Prostate gland (tissue), 2 donors: ENCODE results near the gene PGF. TPM values are rescaled to one million over a fixed set of nuclear protein-coding genes. Genes with fewer than 3 reads are reported as not detected.

Experiments used
- DNase-seq: peaks from one replicate; pipeline ENCODE4 v3.0.0-alpha.2; 2019; ENCODE audit warnings: low spot score
- H3K27ac ChIP-seq, 2 donors: fragments of 200-600 bp; sonication (generic); 2 replicates each; pipeline ENCODE4 v1.5.1; 2017 to 2019
- H3K27me3 ChIP-seq: fragments of 200-600 bp; sonication (generic); replicated peaks from 2 replicates; pipeline ENCODE4 v1.5.1; 2019; ENCODE audit not compliant: insufficient read depth
- H3K36me3 ChIP-seq, 2 donors: fragments of 200-600 bp; sonication (generic); 1 replicate in 1 of 2; 2 replicates in 1 of 2; pipeline versions ENCODE4 v1.5.1 to v1.8.1; 2017 to 2019
- H3K4me1 ChIP-seq: fragments of 200-600 bp; sonication (generic); replicated peaks from 2 replicates; pipeline ENCODE4 v1.5.1; 2019
- H3K4me3 ChIP-seq, 2 donors: fragments of 200-600 bp; sonication (generic); 2 replicates each; pipeline ENCODE4 v1.5.1; 2017 to 2019
- H3K9me3 ChIP-seq: fragments of 200-600 bp; sonication (generic); 2 replicates; pipeline ENCODE4 v1.5.1; 2017
- CTCF ChIP-seq, 4 experiments: fragments of 200-600 bp in 2 of 4; fragments of 450-650 bp in 2 of 4; sonication (generic) in 2 of 4; IDR thresholded peaks; 1 replicate in 3 of 4; 2 replicates in 1 of 4; pipeline ENCODE4 v1.5.1; 2016 to 2019; ENCODE audit warnings: antibody characterized with exemption in 4 of 4, mild to moderate bottlenecking in 2 of 4, moderate library complexity in 2 of 4
- POLR2A ChIP-seq: fragments of 450-650 bp; IDR thresholded peaks from one replicate; pipeline ENCODE4 v1.6.1; 2016; ENCODE audit warnings: antibody characterized with exemption, mild to moderate bottlenecking
- POLR2AphosphoS5 ChIP-seq: sonication (generic); formaldehyde crosslinking; IDR thresholded peaks from one replicate; pipeline ENCODE4 v1.6.1; 2017; ENCODE audit warnings: antibody characterized with exemption
- WGBS: methylation state at CpG from one replicate; pipeline ENCODE4 v1.1.5; 2018; 5-methylcytosine and 5-hydroxymethylcytosine counted together
- intact Hi-C: fragments of 100-400 bp; cut with DNase I; formaldehyde crosslinking; loops from one replicate; pipeline ENCODE4 v1.14.2; 2022
- total RNA-seq, 2 donors: library from RNA; depleted of rRNA; stranded (reverse); fragments of >200 nt; gene quantifications; one replicate each; pipeline ENCODE4 v1.1.0, GENCODE V29; 2016

The PGF gene
- total RNA-seq, 2 donors from 2014 or later, result 7.9 to 16.2 TPM

- no peak for DNase-seq
- H3K36me3 ChIP-seq, result no peaks in the 10 kb centered on the region
- WGBS, result 60% methylated on average over 4 of the region's 4 CpGs
- peak overlapping the region in 1 of 2 donors; percentile 13 for H3K27ac ChIP-seq
- no peaks in the 10 kb centered on the region for H3K9me3 ChIP-seq
- H3K27me3 ChIP-seq, result no peaks in the 10 kb centered on the region
- intact Hi-C loops, result no loop called here
- no peak overlapping the region for H3K4me3 ChIP-seq
- TF ChIP-seq POLR2A (no peak), CTCF (IDR thresholded peaks at IDR 0.05) (no peak), POLR2AphosphoS5 (no peak)
- H3K4me1 ChIP-seq, result no peaks in the 10 kb centered on the region
Observed at GRCh38 chr14:74979029-74979428, 23.6 kb upstream of the PGF start.

DNA sequence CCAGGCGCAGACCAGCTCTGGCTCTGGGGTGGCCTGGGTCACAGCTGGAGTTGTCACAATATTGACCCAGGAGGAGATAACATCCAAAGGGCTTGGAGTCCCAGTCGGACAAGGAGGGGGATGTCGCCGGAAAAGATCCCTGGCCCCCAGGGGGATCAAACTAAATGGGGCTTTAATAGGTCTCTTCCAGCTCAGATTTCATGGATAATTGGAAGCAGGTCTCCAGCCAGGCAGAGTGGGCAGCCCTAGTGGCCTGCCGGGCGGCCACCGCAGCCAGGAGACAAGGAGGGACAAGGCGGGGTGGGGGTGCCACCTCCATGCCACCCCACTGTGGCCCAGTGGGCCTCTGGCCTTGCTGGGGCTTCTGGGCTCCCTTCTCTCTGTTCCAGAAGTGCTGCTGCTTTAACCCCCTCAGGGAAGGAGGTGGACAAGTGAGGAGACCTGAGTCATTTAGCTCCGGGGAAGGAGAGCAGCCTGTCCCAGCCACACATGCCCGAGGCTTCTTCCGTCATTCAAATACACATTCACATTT lies 23.1 kb upstream of the PGF start:
- no peaks in the 10 kb centered on the region for H3K36me3 ChIP-seq
- no peaks in the 10 kb centered on the region for H3K27me3 ChIP-seq
- DNase-seq, result no peak
- H3K4me1 ChIP-seq, result no peaks in the 10 kb centered on the region
- H3K9me3 ChIP-seq, result no peaks in the 10 kb centered on the region
- TF ChIP-seq POLR2AphosphoS5, result no peak
- TF ChIP-seq POLR2A, result no peak
- TF ChIP-seq CTCF (IDR thresholded peaks at IDR 0.05), result no peak
- intact Hi-C loops, result no loop called here
- 64% methylated on average over 11 of the region's 11 CpGs for WGBS
- no peak overlapping the region for H3K4me3 ChIP-seq
- no peak overlapping the region for H3K27ac ChIP-seq

GRCh38 chr14:74977901-74978385 lies 22.5 kb upstream of the PGF start:
- no peak overlapping the region for H3K27ac ChIP-seq
- 69% methylated on average over 6 of the region's 6 CpGs for WGBS
- H3K27me3 ChIP-seq, result no peaks in the 10 kb centered on the region
- H3K4me3 ChIP-seq, result no peak overlapping the region
- DNase-seq, result no peak
- no peaks in the 10 kb centered on the region for H3K4me1 ChIP-seq
- H3K9me3 ChIP-seq, result no peaks in the 10 kb centered on the region
- TF ChIP-seq POLR2A (no peak), CTCF (IDR thresholded peaks at IDR 0.05) (no peak), POLR2AphosphoS5 (no peak)
- no peaks in the 10 kb centered on the region for H3K36me3 ChIP-seq
- intact Hi-C loops, result no loop called here

GRCh38 chr14:74977164-74977900 lies 21.9 kb upstream of the PGF start:
- no peaks in the 10 kb centered on the region for H3K9me3 ChIP-seq
- DNase-seq, result no peak
- 84% methylated on average over 12 of the region's 12 CpGs for WGBS

More at GRCh38 chr14:74977164-74977900, 21.9 kb upstream of the PGF start:
- Histone ChIP-seq H3K4me3 (no peak overlapping the region), H3K27me3 (no peaks in the 10 kb centered on the region), H3K27ac (no peak overlapping the region), H3K36me3 (no peaks in the 10 kb centered on the region), H3K4me1 (no peaks in the 10 kb centered on the region)
- intact Hi-C loops, result no loop called here
- TF ChIP-seq CTCF (IDR thresholded peaks at IDR 0.05), result no peak
